Measurements from ENCODE around the gene CSMD2. TPM values are rescaled to one million over a fixed set of nuclear protein-coding genes. Genes with fewer than 3 reads are reported as not detected.

CSMD2 gene
- total RNA-seq, 1 donor from 2014 or later: 0.12 TPM

DNA sequence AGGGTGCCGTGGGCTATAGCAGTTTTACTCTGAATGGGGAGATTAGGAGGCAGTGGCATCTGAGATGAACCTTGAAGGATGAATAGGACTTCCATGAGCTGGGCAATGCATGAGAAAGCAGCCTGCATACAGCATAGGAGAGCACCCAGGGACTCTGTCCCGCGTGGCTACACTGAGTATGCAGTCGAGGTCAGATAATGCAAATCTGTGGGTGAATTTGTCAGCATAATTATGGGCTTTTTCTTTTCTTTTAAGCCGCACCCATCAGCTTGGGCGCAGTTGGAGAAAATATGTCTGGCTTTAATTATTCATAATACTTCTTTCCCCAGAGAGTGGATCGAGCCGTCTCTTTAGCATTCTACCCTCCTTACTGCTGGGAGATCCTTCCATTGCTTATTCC lies 504.1 kb downstream of the CSMD2 start:
- no peak for DNase-seq (ENCODE audit: extremely low read depth, low read depth, low spot score)

GRCh38 chr1:33660244-33660643 lies 504.8 kb downstream of the CSMD2 start:
- DNase-seq (ENCODE audit: extremely low read depth, low read depth, low spot score): no peak

- no peak for DNase-seq (ENCODE audit: extremely low read depth, low read depth, low spot score)
Observed at GRCh38 chr1:33659641-33660040, 505.4 kb downstream of the CSMD2 start.

- no peak for DNase-seq (ENCODE audit: extremely low read depth, low read depth, low spot score)
Observed at GRCh38 chr1:33657833-33658232, 507.2 kb downstream of the CSMD2 start.

GRCh38 chr1:33656467-33657005 lies 508.5 kb downstream of the CSMD2 start:
- DNase-seq (ENCODE audit: extremely low read depth, low read depth, low spot score): no peak

DNA sequence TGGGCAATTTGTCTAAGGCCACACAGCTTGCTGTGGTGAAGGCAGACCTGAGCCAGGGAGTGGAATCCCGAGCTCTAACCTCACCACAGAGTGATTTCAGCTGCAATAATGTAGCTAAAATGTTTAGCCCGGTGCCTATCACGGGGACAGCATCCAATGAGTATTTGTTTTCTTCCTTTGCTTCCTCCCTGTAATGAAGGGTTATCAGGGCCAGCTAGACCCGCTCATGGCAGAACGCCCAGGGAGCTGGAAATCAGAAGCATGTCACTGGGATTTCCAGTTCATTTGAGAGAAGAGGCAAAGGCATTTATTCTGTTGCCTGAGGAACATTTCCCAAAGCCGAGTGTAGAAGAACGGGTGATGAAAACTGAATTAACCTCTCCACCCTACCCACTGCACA lies 509.5 kb downstream of the CSMD2 start:
- no peak for DNase-seq (ENCODE audit: extremely low read depth, low read depth, low spot score)

GRCh38 chr1:33654267-33654834 lies 510.7 kb downstream of the CSMD2 start:
- DNase-seq (ENCODE audit: extremely low read depth, low read depth, low spot score): no peak

DNA sequence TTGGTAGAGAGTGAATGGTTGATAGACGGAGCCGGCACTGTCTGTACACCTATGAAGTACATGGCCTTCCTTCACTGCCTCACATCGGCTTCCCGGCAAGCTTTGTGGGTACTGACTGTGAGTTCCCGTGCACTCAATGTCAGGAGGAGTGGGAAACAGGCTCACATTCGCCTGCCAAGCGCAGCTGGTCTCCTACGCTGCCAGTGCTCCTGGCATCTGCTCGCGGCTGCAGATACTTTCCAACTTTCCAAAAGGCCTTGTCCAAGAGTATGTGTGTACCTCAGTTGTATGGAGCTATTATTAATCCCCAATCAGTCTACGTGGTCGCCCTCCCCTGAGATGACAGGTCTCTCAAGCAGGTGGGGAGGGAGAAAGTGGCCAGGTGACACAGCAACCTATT lies 511.8 kb downstream of the CSMD2 start:
- no peak for DNase-seq (ENCODE audit: extremely low read depth, low read depth, low spot score)

DNA sequence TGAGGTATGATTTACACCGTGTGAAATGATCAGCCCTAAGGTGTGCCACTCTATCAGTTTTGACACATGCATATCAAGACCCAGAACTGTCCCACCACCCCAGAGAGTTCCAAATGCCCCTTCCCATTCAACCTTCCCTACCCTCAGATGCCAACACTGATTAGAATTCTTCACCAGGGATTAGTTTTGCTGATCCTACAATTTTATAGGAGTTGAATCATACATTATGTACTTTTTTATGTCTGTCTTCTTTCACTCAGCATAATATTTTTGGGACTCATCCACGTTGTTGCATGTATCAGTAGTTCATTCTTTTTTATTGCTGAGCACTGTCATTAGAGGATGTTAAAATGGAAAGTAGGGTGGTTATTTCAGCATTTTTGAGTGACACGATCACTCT lies 514.3 kb downstream of the CSMD2 start:
- DNase-seq (ENCODE audit: extremely low read depth, low read depth, low spot score): no peak

DNA sequence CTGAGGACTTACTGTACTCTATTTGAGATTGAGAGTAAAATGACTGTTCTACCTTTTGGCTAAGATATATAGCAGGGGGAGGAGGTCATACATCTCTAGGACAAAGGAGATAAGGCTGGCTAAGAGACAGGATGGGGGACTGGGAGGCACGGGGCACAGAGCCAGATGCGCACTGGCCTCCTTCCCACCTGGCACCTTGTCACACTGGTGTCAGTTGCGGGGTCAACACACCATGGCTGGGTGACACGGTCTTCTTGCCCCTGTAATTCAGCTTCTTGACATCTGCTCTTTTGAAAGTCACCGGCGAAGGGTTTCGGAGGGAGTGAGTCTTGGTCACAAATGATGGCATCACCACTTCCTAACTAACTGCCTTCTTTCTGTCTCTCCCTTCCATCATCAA lies 515.3 kb downstream of the CSMD2 start:
- no peak for DNase-seq (ENCODE audit: extremely low read depth, low read depth, low spot score)

DNA sequence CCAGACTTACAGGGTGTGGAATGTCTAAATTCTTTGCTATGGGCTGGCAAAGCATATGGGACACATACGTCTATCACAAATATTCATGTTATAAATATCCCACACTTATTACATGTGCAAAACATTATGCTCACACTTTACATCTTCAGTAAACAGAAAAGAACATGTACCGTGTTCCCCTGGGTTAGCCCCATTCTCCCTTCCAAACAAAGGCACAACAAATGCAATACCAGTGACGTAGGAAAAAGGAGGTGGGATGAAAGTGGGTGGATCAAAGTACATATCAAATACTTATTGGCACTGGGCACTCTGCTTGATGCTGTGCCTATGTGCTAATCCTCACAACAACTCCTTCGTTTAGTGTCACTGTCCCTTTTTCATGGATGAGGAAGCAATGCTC lies 521.8 kb downstream of the CSMD2 start:
- no peak for DNase-seq (ENCODE audit: extremely low read depth, low read depth, low spot score)

GRCh38 chr1:33641104-33641830 lies 523.8 kb downstream of the CSMD2 start:
- DNase-seq (ENCODE audit: extremely low read depth, low read depth, low spot score): no peak

DNA sequence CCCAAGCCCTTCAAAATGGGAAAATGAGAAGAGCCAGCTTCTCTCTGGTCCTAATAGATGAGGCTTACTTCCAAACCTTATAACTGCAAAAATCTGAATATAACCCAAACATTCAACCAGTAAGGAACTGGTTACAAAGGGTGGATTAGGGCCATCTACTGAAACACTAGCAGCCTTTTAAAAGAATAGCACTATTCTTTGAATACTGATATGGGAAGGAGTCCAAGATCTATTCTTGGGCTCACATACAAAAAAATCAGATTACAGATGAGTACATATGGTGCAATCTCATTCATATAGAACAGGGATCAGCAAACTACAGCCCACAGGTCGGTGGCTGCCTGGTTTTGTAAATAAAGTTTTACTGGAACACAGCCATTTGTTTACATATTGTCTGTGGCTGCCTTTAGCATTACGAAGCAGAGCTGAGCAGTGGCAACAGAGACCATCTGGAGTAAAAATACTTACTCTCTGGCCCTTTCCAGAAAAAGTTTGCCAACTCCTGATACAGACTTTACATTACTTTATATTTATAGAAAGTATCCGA lies 524.8 kb downstream of the CSMD2 start:
- DNase-seq (ENCODE audit: extremely low read depth, low read depth, low spot score): no peak

GRCh38 chr1:33637846-33638440 lies 527.1 kb downstream of the CSMD2 start:
- DNase-seq (ENCODE audit: extremely low read depth, low read depth, low spot score): no peak

DNA sequence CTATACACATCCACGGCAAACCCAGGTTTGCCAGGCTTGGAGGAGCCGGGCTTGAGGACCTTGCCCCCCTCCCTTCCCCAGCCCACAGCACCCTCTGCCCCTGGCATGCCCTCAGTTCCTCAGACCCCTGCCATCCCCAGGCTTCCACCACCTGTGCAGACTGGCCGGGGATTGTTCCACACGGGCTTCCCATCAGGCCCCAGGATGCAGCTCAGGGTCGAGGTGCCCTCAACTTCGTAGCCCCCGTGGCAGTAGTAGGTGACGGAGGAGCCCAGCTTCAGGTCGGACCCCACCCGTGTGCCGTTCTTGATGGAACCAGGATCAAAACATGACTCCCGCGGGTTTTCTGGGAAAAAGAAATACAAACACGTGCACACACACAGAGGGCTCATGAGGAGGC lies 528.8 kb downstream of the CSMD2 start:
- DNase-seq (ENCODE audit: extremely low read depth, low read depth, low spot score): no peak

DNA sequence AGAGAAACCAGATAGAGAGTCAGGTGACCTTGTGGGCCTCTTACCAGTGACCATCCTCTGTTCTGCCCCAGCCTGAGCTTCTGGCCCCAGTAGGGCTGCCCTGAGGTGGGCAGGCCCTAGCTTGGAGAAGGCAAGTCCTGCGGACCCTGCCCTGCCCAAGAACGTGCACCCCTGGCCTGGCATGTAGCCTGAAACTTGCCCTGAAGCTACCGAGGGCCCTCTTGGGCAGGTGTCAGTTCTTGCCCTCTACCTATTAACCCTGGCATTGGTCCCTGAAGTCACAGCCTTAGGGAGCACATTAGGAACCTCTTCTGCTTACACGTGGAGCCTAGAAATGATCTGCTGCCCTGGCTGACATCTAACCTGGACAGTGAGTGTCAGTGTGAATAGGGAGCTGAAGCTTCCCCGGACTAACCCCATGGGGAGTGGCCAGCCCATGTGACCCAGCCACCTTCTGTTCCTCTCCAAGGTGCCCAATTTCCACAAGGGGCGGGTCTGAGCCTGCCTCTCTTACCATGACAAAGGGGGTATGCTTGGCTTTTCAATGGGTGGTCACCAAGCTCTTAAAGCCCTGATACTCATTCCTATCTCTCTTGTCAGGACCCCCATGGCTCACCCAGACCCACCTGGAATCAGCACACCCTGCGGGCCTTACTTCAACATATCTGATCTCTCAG lies 529.6 kb downstream of the CSMD2 start:
- no peak for DNase-seq (ENCODE audit: extremely low read depth, low read depth, low spot score)

- no peak for DNase-seq (ENCODE audit: extremely low read depth, low read depth, low spot score)
Observed at GRCh38 chr1:33634806-33635205, 530.2 kb downstream of the CSMD2 start.

GRCh38 chr1:33634143-33634542 lies 530.9 kb downstream of the CSMD2 start:
- DNase-seq (ENCODE audit: extremely low read depth, low read depth, low spot score): no peak

DNA sequence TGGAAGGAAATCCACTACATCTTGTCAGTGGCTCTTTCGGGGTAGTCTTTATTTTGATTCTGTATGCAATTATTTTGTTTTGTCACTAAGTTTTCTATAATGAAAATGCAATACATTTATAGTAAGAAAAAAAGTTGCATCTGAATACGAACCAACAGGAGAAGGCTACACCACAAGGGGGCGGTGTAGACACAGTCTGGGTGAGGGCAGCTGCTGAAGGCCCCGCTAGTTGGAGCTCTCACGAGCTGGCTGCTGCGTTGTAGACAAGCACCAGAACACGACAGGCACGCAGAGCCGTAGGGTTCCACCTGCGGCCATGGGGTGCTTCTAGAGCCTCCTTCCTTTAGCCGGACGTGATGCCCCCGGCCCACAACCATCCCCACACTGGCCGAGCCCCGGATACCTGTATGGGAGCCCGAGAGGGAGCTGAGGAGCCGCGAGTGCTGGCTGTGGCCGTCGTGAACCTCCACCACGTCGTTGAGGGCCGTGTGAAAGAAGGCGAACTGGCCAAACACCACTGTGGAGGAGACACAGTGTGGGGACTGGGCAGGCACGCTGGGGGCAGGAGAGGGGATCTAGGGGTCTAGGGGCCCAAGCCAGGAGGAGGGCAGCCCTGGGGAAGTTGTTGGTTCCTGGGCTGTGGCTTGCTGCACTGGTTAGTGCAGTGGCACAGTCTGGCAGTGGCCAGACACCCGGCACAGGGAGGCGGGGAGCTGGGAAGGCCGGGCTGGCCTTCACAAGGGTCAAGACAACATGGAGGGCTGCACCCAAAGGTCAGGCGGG lies 531.8 kb downstream of the CSMD2 start:
- DNase-seq (ENCODE audit: extremely low read depth, low read depth, low spot score): peak; percentile 66

GRCh38 chr1:33630686-33631085 lies 534.3 kb downstream of the CSMD2 start:
- DNase-seq (ENCODE audit: extremely low read depth, low read depth, low spot score): no peak

All from glomerular endothelial cell (primary cell).